ENCODE results near the gene CFAP46. TPM values are rescaled to one million over a fixed set of nuclear protein-coding genes. Genes with fewer than 3 reads are reported as not detected.
A peak's percentile ranks its signal among the peaks of the same experiment; 100 is the strongest.

Gene CFAP46
- total RNA-seq, 1 donor from 2014 or later = 10.9 TPM

- DNase-seq (ENCODE audit: extremely low spot score, unreplicated experiment) = peak; percentile 32
- no peak overlapping the region for H3K4me3 Mint-ChIP-seq
- H3K4me1 Mint-ChIP-seq (ENCODE audit: unreplicated experiment) = peaks cover 6% of the 10 kb centered on the region
- no peak overlapping the region for H3K27ac Mint-ChIP-seq
- no peaks in the 10 kb centered on the region for H3K36me3 Mint-ChIP-seq
- peaks cover 17% of the 10 kb centered on the region for H3K27me3 Mint-ChIP-seq
- TF ChIP-seq, protein P1, sequence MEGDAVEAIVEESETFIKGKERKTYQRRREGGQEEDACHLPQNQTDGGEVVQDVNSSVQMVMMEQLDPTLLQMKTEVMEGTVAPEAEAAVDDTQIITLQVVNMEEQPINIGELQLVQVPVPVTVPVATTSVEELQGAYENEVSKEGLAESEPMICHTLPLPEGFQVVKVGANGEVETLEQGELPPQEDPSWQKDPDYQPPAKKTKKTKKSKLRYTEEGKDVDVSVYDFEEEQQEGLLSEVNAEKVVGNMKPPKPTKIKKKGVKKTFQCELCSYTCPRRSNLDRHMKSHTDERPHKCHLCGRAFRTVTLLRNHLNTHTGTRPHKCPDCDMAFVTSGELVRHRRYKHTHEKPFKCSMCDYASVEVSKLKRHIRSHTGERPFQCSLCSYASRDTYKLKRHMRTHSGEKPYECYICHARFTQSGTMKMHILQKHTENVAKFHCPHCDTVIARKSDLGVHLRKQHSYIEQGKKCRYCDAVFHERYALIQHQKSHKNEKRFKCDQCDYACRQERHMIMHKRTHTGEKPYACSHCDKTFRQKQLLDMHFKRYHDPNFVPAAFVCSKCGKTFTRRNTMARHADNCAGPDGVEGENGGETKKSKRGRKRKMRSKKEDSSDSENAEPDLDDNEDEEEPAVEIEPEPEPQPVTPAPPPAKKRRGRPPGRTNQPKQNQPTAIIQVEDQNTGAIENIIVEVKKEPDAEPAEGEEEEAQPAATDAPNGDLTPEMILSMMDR (conservative IDR thresholded peaks at IDR 0.05) = no peak
- H3K9me3 Mint-ChIP-seq = no peaks in the 10 kb centered on the region
These were observed 92.1 kb downstream of the CFAP46 start for GRCh38 chr10:132850246-132850645.

GRCh38 chr10:132849546-132850031, 92.8 kb downstream of the CFAP46 start:
- Mint-ChIP-seq H3K36me3 (no peaks in the 10 kb centered on the region), H3K9me3 (no peaks in the 10 kb centered on the region), H3K4me3 (no peak overlapping the region), H3K27ac (no peak overlapping the region), H3K27me3 (peaks cover 15% of the 10 kb centered on the region), H3K4me1 (ENCODE audit: unreplicated experiment) (peaks cover 6% of the 10 kb centered on the region)
- peak; percentile 60 for DNase-seq (ENCODE audit: extremely low spot score, unreplicated experiment)
- TF ChIP-seq, protein P1 (conservative IDR thresholded peaks at IDR 0.05) = no peak

GRCh38 chr10:132848951-132849545, 93.3 kb downstream of the CFAP46 start:
- H3K27ac Mint-ChIP-seq = no peak overlapping the region
- H3K27me3 Mint-ChIP-seq = peaks cover 15% of the 10 kb centered on the region
- H3K9me3 Mint-ChIP-seq = no peaks in the 10 kb centered on the region
- peaks cover 6% of the 10 kb centered on the region for H3K4me1 Mint-ChIP-seq (ENCODE audit: unreplicated experiment)
- H3K36me3 Mint-ChIP-seq = no peaks in the 10 kb centered on the region
- TF ChIP-seq, protein P1 (conservative IDR thresholded peaks at IDR 0.05) = no peak
- no peak overlapping the region for H3K4me3 Mint-ChIP-seq
- DNase-seq (ENCODE audit: extremely low spot score, unreplicated experiment) = peak; percentile 59

- TF ChIP-seq, protein P1 (conservative IDR thresholded peaks at IDR 0.05) = no peak
- peaks cover 6% of the 10 kb centered on the region for H3K4me1 Mint-ChIP-seq (ENCODE audit: unreplicated experiment)
- H3K27ac Mint-ChIP-seq = no peak overlapping the region
- peak; percentile 61 for DNase-seq (ENCODE audit: extremely low spot score, unreplicated experiment)
- H3K27me3 Mint-ChIP-seq = peaks cover 10% of the 10 kb centered on the region
- H3K9me3 Mint-ChIP-seq = no peaks in the 10 kb centered on the region
- peak overlapping the region; percentile 17 for H3K4me3 Mint-ChIP-seq
- H3K36me3 Mint-ChIP-seq = no peaks in the 10 kb centered on the region
These were observed 94.1 kb downstream of the CFAP46 start for GRCh38 chr10:132848291-132848701.

DNA sequence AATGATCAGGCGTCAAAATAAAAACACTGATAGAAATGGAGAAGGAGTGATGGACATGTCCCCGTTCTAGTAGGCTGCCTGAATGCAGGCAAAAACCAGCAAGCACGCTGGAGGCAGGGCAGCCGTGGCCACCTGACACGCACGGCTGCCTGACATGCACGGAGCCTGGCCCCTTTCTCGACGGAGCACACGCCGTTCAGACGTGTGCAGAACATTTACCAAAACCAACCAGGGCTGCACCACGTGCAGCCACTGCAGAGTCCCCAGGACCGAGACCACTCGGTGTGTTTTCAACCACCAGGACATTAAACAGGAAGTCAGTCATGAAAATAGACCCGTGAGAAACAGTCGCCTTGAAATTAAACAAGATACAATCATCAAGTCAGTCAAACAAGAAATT, 94.5 kb downstream of the CFAP46 start:
- Mint-ChIP-seq H3K27ac (no peak overlapping the region), H3K36me3 (no peaks in the 10 kb centered on the region), H3K27me3 (peaks cover 8% of the 10 kb centered on the region), H3K4me3 (no peak overlapping the region), H3K9me3 (no peaks in the 10 kb centered on the region), H3K4me1 (ENCODE audit: unreplicated experiment) (peaks cover 6% of the 10 kb centered on the region)
- DNase-seq (ENCODE audit: extremely low spot score, unreplicated experiment) = peak; percentile 32
- TF ChIP-seq, protein P1 (conservative IDR thresholded peaks at IDR 0.05) = no peak

All from type B pancreatic cell (in vitro differentiated cells).